GM18907 (cell line): ENCODE measurements around the gene FAM229A.
"Not testable (repeated sequence)": the region's sequence is repeated elsewhere in the genome, so short reads cannot be mapped to it uniquely, and the experiment has no call there.

Experiments
- ATAC-seq: cut with Tn5 transposase; IDR thresholded peaks from one replicate; pipeline ENCODE4 v1.9.1; 2021; ENCODE audit warnings: mild to moderate bottlenecking, moderate library complexity; ENCODE audit not compliant: unreplicated experiment

The FAM229A gene, protein sequence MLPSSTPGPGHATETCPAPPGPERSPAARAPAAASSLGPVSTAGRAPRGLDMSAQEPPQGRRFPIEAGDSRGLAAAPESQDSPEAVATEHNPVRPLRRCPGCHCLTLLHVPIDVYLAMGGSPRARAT

DNA sequence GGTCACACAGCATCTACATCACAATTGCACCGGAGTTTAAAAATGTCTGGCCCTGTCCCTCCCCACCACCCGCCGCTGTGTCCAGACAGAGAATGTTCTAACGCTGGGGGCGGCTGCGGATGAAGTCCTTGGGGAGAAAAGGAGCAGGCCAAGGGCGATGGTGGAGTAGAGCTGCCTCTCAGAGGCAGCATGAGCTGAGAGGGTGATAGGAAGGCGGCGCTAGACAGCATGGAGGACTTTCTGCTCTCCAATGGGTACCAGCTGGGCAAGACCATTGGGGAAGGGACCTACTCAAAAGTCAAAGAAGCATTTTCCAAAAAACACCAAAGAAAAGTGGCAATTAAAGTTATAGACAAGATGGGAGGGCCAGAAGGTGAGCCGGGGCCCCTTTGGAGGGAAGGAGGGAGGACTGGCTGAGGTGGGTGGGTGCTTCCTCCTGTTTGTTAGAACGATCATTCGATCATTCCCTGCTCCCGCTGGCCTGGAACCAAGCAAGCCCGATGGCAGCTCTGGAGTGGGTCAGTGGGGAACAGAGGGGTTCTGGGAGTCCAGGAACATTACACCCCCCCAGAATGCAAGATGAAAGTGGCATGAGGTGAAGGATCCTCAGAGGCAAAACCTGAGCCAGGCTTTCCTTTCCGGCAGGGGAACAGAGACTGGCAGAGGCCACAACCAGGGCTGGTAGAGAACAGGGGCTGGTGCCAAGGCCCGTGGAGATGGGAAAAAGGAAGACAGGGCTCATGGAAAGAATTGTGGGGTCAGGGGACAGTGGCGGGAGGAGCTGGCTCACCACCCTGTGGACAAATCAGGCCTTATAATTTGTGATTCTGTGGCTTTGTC lies at the start of gene FAM229A, which contains the start of gene TSSK3:
Gene FAM229A (minus strand): TSS at position 12 of the 840 bp plus-strand sequence. CDS start 394 bp downstream, outside the sequence.
Gene TSSK3 (plus strand): TSS at position 66 of the 840 bp plus-strand sequence. CDS start 163 bp downstream, at position 229.
- no peak for ATAC-seq

DNA sequence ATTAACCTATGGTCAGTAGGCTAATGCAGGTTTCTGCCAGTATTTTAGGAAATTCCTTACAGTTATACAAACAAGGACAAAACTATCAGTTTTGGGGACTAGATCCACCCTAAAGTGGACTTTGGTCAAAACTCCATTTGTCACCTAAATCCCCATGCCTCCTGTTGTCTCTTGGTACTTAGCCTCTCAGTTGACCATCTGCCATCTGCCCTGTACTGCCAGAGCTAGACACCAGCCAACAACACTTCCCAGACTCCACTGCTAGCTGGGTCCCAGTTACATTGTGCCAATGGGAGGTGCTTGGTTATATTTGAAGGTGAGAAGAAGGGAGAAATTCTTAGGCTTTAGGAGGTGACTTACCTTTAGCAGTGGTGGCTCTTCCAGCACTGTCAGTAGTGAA lies 49.0 kb upstream of the FAM229A start:
- ATAC-seq: no peak

DNA sequence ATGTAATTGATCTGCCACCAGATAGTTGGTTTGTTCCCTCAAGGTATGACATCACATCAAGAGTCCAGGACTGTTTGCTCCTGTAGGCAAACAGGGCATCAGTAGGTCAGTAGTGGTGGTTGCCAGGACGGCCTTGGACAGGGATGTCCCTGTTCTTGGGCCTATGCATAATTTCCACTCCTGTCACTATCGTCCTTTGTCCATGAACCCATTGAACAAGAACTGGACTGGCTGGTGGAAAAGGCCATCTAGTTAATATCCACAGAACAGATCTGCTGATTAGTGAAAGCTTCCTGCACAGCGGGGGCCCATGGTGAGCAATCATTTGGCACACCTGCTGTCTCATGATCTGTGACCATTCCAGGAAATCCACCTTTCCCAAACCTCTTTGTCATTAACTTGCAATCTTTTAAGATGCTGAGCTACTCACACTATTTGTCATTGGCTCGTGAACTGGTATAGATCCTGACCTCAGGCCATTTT lies 44.4 kb upstream of the FAM229A start:
- ATAC-seq: no peak

DNA sequence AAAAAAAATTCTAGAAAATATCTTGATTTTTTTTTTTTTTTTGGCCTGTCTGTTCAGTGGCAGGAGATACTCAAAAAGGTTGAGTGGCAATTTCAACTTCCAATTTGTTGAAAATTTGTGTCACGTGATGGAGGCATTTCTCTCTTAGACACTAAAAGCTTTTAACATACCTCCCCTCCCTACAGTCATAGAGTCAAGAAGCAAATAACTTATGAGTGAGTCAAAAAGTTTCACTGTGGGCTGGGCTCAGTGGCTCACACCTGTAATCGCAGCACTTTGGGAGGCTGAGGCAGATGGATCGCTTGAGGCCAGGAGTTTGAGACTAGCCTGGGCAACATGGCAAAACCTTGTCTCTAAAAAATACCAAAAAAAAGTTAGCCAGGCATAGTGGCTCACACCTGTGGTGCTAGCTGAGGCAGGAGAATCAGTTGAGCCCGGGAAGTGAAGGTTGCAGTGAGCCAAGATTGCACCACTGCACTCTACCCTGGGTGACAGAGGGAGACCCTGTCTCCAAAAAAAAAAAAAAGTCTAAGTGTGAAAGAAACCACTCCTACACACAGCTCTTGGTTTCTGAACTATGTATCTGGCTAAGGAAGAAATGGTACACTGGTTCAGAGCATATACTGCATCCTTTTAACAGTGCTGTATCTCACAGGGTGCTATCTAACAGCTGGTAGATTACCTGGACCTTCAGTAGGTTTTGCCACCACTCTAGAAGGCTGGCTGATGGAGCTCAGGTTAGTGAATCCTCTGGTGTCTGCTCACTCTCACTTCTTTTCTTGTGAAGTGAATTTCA lies 43.6 kb upstream of the FAM229A start:
- ATAC-seq: no peak

DNA sequence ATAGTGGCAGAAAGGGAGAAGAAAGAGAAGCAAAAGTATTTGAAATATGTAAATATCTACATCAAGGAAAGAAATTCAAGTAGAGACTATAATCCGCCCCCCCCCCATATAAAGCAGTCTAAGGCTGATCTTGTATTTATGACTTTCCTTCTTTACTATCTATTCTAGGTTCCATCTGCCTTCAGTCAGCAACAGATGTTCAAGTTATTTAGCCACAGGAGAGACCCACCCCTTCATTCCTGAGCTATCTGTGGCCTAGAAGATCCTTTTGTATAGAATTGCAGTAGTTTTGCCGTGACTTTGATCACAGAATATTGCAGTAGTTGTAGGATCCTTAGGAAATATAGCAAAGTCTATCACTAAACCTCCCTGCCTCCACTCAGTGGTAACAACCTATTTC lies 42.7 kb upstream of the FAM229A start:
- no peak for ATAC-seq

DNA sequence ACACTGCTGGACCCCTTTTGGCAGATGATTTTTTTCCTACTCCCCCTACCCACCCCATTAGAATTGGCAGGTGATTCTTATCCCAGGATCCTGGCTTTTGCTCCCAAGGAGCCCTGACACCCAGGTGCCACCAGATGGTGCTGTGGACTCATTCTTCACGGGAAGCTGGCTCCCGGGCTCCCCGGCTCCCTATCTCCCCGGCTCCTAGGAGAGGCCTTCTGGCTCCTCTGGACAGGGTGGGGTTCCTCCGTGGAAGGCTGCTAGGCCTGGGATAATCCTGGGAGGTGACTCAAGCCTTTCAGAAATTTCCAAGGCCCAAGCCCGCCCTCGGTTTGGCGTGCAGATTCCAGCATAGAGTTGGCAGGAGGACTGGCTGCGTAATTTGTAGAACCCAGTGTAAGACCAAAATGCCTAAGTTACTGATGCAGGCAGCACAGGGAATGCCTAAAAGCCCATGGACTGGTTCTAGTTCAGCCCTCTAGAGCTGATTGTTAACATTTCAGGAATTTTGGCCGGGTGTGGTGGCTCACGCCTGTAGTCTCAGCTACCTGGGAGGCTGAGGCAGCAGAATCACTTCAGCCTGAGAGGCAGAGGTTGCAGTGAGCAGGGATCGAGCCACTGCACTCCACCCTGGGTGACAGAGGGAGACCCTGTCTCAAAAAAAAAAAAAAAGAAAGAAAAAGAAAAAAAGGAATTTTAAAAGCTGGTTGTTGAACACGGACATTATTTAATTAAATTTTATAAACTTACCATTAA lies 38.8 kb upstream of the FAM229A start:
- ATAC-seq: no peak

DNA sequence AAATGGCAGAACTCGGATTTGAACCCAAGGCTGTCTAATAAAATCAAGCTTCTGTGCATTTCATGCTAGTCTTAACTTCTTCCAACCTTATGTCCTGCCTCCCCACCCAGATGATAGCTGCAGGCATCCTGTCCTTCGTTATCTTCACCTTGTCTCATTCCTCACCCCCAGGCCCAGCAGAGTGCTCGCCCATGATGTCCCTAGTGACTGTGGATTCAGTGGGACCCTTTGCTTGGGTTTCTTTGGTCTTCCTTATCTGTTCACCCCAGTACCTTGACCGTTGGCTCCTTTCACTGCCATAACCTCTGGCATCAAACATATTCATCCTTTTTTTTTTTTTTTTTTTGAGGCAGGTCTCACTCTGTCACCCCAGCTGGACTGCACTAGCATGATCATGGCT lies 37.6 kb upstream of the FAM229A start:
- no peak for ATAC-seq

DNA sequence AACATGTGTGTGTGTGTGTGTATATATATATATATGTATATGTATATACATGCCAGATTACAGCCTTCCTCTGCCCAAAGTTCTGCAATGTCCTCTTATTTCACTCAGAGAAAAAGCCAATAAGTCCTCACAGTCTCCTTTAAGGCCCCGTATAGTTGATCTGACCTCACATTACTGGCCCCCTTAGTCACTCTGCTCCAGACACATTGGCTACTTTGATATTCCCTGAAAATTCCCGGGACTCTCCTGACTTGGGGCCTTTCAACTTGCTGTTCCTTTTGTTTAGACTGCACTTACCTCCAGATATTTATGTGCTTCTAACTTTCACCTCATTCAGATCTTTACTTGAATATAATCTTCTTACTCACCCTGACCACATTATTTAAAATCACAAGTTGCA lies 36.1 kb upstream of the FAM229A start:
- ATAC-seq: no peak

DNA sequence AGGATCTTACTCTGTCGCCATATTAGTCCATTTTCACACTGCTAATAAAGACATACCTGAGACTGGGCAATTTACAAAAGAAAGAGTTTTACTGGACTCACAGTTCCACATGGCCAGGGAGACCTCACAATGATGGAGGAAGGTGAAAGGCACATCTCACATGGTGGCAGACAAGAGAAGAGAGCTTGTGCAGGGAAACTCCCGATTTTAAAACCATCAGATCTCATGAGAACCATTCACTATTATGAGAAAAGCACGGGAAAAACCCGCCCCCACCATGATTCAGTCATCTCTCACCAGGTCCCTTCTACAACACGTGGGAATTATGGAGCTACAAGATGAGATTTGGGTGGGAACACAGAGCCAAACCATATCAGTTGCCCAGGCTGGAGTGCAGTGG lies 34.2 kb upstream of the FAM229A start:
- ATAC-seq: not testable (repeated sequence)

DNA sequence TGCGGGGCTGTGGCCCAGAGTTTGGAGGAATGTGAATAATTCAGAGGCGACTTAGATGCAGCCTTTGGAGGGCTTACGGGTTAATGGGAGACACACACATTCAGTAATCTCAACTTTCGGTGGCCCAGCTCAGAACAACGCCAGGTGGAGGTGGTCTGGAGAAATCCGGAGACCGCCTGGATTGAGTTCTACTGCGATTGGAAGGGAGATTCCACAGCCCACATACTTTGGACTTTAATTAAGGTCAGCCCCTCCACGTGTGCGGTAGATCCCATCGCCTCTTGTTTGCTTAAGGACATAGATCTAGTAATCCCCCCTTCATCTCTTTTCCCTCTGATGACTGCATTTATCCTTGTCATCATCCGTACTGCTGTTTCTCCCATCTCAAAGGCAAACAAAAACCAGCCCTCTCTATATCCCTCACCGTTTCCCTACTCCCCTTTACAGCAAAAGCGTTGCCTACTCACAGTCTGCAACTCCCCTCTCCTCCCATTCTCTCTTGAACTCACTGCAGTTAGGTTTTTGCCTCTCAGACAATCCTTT lies 32.7 kb upstream of the FAM229A start:
- peak; percentile 5 for ATAC-seq

DNA sequence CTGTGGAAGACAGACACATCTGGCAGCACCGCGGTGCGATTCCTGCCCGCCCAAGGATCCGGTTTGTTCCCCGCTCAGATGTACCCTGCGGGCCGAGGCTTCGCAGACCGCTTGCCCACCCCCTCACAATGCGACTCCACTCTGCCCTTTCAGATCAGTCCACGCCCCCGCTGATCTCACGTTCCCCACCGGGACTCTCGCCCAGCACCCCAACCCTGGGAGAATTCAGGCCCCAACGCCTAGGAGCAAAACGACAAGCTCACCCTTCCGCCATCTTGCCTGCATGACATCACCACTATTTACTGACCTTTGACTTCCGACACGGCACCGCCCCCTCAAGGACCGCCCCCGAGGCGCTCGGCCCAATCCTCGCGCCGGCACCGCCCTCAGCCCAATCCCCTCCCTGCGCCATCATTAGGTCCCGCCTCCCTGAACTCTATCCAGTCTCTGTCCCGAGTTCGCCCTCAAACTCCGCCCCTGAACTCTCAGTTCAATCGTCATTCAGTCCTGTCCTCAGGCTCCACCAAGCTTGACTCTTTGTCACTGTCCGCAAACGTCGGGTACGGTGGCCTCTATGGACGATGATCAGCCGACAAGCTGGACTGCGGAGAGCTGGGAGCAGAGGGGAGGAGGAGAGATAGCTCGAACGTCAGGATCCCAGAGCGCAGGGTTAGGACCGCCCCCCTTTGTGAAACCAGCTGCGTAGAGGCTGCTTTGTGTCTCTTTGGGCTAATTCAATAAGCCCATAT lies 32.0 kb upstream of the FAM229A start, which contains the start of gene BSDC1:
Gene BSDC1 (minus strand): TSS at position 301 of the 749 bp plus-strand sequence. CDS start 27 bp downstream, at position 274.
- ATAC-seq: peak; percentile 97

DNA sequence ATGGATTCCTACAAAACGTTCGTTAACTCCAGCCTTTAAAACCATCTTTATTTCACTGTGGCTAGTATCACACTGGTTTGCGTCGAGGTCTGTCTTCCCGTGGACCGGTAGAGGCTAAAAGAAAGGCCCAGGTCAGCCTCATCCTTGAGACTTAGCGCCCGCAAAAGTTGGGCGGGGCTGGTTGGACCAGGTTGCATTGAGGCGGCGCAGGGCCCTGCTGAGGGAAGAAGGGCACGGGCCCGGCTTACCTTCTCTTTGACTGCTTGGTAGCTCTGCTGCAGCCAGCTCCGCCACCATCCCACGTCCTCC lies 31.5 kb upstream of the FAM229A start:
- peak; percentile 29 for ATAC-seq

DNA sequence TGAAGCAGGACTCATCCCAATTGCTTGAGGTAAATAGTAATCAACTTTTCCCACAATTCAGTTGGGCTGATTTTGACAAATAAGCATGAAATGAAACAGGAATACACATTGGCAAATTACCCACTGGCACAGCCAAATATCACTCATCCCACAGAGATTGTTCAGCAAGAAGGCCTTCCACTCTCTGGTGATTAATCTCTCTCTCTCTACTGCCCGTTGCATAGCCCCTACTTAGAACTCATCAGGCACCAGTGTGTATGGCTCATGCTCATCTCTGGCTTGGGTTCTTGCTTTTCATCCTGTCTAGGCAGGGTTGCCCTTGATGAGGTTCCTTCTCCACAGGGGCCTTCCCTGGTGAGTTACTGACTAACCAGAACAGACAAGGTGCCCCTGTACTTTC lies 30.9 kb upstream of the FAM229A start:
- no peak for ATAC-seq

DNA sequence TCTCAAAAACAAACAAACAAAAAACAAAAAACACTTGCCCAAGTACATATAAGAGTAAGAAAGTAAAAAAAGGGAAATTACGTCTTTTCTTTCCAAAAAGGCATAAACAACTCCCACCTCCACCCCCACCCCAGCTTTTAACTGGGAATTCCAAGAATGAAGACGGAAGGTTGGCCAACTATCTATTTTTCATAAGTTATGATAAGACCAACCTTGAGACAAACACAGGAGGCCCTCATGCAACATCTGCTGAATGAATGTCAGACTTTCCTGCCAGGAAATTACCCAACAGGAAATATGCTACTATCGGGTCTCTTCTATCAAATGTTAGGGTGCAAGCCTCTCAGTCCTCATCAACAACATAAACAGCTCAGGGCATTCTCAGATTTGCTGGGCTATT lies 30.0 kb upstream of the FAM229A start:
- no peak for ATAC-seq

DNA sequence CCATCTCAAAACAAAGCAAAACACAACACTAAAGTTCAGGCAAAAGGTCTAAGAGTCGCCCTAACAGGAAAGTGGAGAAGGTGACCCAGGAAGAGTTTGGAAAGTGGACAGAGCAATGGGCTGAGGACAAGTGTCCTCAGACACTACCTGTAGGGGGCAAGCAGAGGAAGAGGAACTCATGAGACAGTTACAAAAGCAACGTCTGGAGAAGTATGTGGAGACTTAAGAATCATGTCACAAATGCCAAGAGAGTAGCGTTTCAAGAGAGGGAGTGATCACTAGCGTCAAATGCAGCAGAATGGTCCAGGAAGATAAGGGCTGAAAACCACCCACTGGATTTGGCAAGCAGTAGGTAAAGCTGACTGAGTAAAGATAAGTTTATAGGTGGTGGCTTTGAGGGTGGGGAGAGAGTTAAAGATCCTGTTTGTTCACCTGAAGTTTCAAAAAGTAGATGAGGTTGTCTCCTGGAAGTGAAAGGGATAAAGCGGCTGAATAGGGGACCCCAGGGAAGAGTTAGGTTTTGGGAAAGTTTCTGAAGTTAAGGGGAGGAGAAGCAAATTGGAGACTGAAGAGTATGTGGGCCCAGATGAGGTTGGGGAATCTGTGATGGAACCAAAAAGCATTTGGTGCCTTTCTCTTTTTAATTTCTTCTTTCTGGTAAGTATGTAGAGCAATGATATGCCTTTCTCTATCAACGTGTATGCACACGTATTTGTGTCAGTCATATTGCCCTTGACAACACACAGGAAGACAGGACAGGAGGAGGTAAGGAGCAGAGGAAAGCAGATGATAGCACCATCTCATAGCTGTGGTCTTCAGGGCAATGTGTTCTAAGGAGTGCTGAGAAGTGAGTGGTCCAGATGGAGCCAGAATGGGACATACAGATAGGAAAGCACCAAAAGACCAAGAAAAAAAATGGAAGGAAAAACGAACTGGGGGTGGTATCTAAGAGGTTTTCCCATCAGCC lies 28.9 kb upstream of the FAM229A start:
- ATAC-seq: no peak

DNA sequence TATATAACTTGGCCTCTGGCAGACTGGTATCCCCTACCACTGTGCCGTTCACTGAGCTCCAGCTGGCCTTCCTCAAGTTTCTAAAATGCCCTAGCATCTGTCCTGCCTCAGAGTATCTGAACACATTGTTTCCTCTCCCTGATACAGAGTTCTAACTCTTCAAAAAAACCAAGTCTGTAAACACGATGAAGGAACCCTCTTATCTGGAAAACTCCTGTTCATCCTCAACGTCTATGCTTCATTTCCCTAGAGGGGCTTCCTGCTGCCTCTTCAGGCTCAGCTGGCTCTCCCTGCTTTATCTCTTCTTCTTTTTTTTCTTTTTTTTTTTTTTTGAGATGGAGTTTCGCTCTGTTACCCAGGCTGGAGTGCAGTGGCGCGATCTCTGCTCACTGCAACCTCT lies 26.4 kb upstream of the FAM229A start:
- ATAC-seq: no peak

DNA sequence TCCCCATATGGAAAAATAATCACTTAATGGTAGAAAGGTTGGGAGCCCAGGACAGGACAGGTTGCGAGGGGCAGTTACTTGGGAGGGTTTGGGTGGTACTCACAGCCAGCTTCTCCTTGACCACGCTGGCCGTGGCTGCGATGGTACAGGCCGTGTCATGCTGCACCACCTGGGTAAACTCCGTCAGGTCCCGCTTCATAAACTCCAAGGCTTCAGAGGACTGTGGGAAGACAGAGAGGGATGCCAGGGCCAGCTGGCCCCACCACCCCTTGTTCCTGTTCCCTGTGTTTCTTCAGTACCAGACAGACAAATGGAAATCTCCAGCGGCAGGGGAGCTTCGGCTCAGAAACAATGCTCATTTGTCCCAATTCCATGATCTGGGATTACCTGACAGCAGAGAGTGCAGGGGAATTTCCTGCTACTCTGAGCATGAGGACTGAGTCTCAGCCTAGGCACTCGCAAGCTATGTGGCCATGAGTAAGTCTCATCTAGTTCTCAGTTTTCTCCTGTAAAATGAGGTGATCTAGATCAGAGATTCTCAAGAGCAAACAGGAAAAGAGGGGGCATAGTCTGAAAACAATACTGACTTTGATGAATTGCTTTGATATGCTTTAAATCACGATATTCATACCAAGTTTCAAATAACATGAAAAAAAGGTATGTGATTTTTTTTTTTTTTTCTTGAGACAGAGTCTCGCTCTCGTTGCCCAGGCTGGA lies 24.5 kb upstream of the FAM229A start:
- ATAC-seq: no peak

DNA sequence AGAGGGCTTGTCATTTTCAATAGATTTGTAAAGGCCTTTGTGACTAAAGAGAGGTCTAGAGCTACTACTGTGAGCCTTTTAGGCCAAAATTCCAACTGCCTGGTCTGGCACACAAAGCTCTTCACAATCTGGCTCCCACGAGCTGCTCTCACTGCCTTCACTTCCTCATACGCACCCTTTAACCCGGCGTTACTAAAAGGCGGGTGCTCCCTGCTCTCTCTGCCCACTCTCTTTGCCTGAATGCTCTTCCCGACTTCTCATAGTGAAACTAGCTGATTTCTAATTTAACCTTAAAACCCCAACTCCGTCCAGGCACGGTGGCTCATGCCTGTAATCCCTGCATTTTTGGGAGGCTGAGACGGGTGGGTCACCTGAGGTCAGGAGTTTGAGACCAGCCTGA lies 17.8 kb upstream of the FAM229A start:
- no peak for ATAC-seq
